ENCODE data around the gene SPATA32. TPM values are rescaled to one million over a fixed set of nuclear protein-coding genes. Genes with fewer than 3 reads are reported as not detected.

Gene SPATA32
- total and polyA plus RNA-seq, 2 experiments from 2014 or later = not detected

GRCh38 chr17:45226576-45226975 lies 35.3 kb downstream of the SPATA32 start:
- Histone ChIP-seq H3K4me2 (no peak overlapping the region), H3K79me2 (replicated peaks; ENCODE audit: insufficient read depth) (no peaks in the 10 kb centered on the region), H3K4me1 (ENCODE audit: insufficient read depth) (peaks cover 35% of the 10 kb centered on the region), H3K9me2 (ENCODE audit: insufficient read depth) (no peaks in the 10 kb centered on the region), H3F3A (replicated peaks; ENCODE audit: low read depth) (0 out of 2 replicates have a peak, but pooled peaks cover 2% of the 10 kb centered on the region), H3K27ac (ENCODE audit: low read depth) (no peak overlapping the region), H3K27me3 (ENCODE audit: insufficient read depth) (peaks cover 23% of the 10 kb centered on the region), H3K4me3 (no peak overlapping the region), H2AFZ (no peak overlapping the region), H4K20me1 (replicated peaks; ENCODE audit: insufficient read depth) (no peaks in the 10 kb centered on the region), H3K36me3 (ENCODE audit: insufficient read depth) (no peaks in the 10 kb centered on the region)
- Mint-ChIP-seq H3K36me3 (ENCODE audit: low read depth) (no peaks in the 10 kb centered on the region), H3K9me3 (no peaks in the 10 kb centered on the region; the same call in 2 of the 3 replicates), H3K4me1 (peaks cover 54% of the 10 kb centered on the region), H3K27me3 (ENCODE audit: insufficient read depth, low read depth, poor library complexity) (peaks cover 28% of the 10 kb centered on the region), H3K27ac (no peak overlapping the region), H3K4me3 (no peak overlapping the region)
- DNase-seq (ENCODE audit: low spot score) (no peak), ATAC-seq (no peak)
- TF ChIP-seq CREB1 (CRISPR knock-in tag; IDR thresholded peaks at IDR 0.05; ENCODE audit: low read depth) = no peak
- TF ChIP-seq POLR2AphosphoS5 (IDR thresholded peaks at IDR 0.05; ENCODE audit: low read depth) = no peak
- TF ChIP-seq JUNB (IDR thresholded peaks at IDR 0.05; ENCODE audit: unreplicated experiment) = no peak
- TF ChIP-seq ETS1 (IDR thresholded peaks at IDR 0.05) = no peak
- TF ChIP-seq NANOG (IDR thresholded peaks at IDR 0.05; ENCODE audit: borderline replicate concordance) = no peak
- TF ChIP-seq EZH2phosphoT487 (IDR thresholded peaks at IDR 0.05; ENCODE audit: unreplicated experiment) = no peak
- TF ChIP-seq ZNF462 (CRISPR knock-in tag; IDR thresholded peaks at IDR 0.05) = no peak
- no peak for TF ChIP-seq CTCF (conservative IDR thresholded peaks at IDR 0.05; ENCODE audit: low read depth in 2 of 2)
- TF ChIP-seq EZH2 (IDR thresholded peaks at IDR 0.05; ENCODE audit: low read depth, unreplicated experiment) = no peak
- no peak for TF ChIP-seq STAT1 (IDR thresholded peaks at IDR 0.05; ENCODE audit: unreplicated experiment)
- no peak for TF ChIP-seq ZNF114 (CRISPR knock-in tag; IDR thresholded peaks at IDR 0.05)
- no peak for TF ChIP-seq REST (IDR thresholded peaks at IDR 0.05; ENCODE audit: unreplicated experiment)
